ENCODE measurements around the gene ALOX12.

DNA sequence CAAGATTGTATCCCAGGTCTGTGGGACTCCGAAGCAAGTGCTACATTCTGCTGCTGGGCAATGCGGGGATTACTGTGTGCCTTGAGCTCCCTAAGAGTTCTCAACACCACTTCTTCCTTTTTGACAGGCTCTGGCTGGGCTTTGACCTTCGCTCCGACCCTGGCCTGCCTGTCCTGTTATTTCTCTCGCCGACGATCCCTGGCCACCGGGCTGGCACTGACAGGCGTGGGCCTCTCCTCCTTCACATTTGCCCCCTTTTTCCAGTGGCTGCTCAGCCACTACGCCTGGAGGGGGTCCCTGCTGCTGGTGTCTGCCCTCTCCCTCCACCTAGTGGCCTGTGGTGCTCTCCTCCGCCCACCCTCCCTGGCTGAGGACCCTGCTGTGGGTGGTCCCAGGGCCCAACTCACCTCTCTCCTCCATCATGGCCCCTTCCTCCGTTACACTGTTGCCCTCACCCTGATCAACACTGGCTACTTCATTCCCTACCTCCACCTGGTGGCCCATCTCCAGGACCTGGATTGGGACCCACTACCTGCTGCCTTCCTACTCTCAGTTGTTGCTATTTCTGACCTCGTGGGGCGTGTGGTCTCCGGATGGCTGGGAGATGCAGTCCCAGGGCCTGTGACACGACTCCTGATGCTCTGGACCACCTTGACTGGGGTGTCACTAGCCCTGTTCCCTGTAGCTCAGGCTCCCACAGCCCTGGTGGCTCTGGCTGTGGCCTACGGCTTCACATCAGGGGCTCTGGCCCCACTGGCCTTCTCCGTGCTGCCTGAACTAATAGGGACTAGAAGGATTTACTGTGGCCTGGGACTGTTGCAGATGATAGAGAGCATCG, 42.4 kb downstream of the ALOX12 start:
- TF ChIP-seq POLR2AphosphoS5 (IDR thresholded peaks at IDR 0.05; ENCODE audit: low read depth, low read length) (no peak), TAF1 (IDR thresholded peaks at IDR 0.05; ENCODE audit: low read depth, low read length) (no peak), POLR2A (IDR thresholded peaks at IDR 0.05; ENCODE audit: low read depth, low read length) (no peak)
